ENCODE data around the gene SLC6A12.
A peak's percentile ranks its signal among the peaks of the same experiment; 100 is the strongest.

The SLC6A12 gene

DNA sequence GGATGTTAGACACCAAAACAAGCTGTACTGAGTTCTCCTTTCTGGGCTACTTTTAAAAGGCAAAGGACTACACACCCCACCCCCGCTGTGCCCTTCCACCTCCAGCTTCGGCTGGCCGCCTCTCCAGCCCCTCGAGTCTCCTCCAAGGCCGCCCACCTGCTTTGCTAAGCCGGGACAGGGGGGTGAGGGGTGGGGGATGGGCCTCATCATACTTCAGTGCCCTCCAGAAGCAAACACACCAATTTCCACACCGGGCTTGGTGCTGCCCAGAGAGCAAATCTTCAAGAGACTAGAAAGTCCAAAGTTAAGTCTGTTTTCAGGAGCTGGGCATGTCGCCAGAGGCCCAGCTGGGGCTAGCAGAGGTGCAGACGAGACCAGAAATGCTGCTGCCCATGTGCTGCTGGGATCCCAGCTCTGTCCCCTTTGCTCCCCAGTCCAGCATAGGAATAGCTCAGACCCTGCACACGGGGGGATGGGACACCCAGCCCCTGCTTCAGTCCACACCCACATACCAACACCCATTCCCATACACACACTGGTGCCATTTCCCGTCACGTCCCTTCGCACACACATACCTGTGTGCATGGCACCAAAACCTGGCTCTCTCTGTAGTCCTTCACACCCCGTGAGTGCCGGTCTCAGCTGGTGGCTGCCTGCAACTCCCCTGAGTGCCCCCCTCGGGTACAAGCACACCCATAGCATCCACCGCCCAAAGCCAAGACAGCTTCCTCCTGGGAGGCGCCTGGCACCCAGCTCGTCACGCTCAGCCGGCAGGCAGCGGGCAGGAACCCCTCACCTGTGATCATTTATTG is 1.0 kb downstream of the SLC6A12 start:
- H3K27ac ChIP-seq (ENCODE audit: extremely low read depth, low read depth, low read length), result no peak overlapping the region
- no peaks in the 10 kb centered on the region for H3K36me3 ChIP-seq (ENCODE audit: control insufficient read depth in 2 of 2, insufficient read depth in 1 of 2, low read length in 2 of 2)
- TF ChIP-seq ZFHX2 (tag by site-specific recombination; conservative IDR thresholded peaks at IDR 0.05), result peak; percentile 75
- TF ChIP-seq, protein P1, sequence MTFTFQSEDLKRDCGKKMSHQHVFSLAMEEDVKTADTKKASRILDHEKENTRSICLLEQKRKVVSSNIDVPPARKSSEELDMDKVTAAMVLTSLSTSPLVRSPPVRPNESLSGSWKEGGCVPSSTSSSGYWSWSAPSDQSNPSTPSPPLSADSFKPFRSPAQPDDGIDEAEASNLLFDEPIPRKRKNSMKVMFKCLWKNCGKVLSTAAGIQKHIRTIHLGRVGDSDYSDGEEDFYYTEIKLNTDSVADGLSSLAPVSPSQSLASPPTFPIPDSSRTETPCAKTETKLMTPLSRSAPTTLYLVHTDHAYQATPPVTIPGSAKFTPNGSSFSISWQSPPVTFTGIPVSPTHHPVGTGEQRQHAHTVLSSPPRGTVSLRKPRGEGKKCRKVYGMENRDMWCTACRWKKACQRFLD (tag by site-specific recombination; IDR thresholded peaks at IDR 0.05), result no peak
- peak; percentile 22; the same call in 1 of the 2 replicates for TF ChIP-seq GLIS2 (tag by site-specific recombination; IDR thresholded peaks at IDR 0.05)
- TF ChIP-seq EGR2 (tag by site-specific recombination; IDR thresholded peaks at IDR 0.05; ENCODE audit: low read depth), result peak; percentile 74
- no peak for TF ChIP-seq SALL2 (tag by site-specific recombination; IDR thresholded peaks at IDR 0.05; ENCODE audit: borderline replicate concordance)
- TF ChIP-seq ZNF10 (tag by site-specific recombination; IDR thresholded peaks at IDR 0.05), result no peak
- TF ChIP-seq, protein P2, sequence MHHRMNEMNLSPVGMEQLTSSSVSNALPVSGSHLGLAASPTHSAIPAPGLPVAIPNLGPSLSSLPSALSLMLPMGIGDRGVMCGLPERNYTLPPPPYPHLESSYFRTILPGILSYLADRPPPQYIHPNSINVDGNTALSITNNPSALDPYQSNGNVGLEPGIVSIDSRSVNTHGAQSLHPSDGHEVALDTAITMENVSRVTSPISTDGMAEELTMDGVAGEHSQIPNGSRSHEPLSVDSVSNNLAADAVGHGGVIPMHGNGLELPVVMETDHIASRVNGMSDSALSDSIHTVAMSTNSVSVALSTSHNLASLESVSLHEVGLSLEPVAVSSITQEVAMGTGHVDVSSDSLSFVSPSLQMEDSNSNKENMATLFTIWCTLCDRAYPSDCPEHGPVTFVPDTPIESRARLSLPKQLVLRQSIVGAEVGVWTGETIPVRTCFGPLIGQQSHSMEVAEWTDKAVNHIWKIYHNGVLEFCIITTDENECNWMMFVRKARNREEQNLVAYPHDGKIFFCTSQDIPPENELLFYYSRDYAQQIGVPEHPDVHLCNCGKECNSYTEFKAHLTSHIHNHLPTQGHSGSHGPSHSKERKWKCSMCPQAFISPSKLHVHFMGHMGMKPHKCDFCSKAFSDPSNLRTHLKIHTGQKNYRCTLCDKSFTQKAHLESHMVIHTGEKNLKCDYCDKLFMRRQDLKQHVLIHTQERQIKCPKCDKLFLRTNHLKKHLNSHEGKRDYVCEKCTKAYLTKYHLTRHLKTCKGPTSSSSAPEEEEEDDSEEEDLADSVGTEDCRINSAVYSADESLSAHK (tag by site-specific recombination; IDR thresholded peaks at IDR 0.05), result no peak
- TF ChIP-seq ZNF121 (tag by site-specific recombination; IDR thresholded peaks at IDR 0.05), result no peak
- CTCF ChIA-PET, result interaction anchor here (0.6 to 2.3 kb wide), 4 partner anchors 8 to 185 kb away, joined by 3 to 17 read pairs (median 3); no protein-coding TSS in a partner anchor
- no peak overlapping the region for H3K4me3 ChIP-seq (ENCODE audit: low read depth, low read length)
- no peaks in the 10 kb centered on the region for H3K9me3 ChIP-seq (ENCODE audit: control insufficient read depth, insufficient read depth, low read depth, low read length)
- no peaks in the 10 kb centered on the region for H3K4me1 ChIP-seq (ENCODE audit: control insufficient read depth, insufficient read depth, low read length)
- POLR2A ChIA-PET, result no interaction called here

DNA sequence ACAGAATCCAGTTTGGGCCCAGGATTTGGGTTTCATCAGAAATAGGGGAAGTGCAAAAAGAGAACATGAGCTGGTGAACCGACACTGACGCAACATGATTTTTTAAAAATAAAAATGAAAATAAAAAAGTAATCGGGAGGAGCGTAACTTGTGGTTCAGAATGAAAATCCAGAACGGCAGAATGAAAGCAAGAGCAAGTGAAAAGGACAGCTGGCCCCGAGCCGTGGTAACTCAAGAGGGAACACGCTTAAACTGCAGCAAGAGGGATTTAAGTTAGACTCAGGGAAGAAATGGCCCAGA is 1.6 kb downstream of the SLC6A12 start:
- POLR2A ChIA-PET, result no interaction called here
- no peaks in the 10 kb centered on the region for H3K4me1 ChIP-seq (ENCODE audit: control insufficient read depth, insufficient read depth, low read length)
- no peak overlapping the region for H3K4me3 ChIP-seq (ENCODE audit: low read depth, low read length)
- no peaks in the 10 kb centered on the region for H3K36me3 ChIP-seq (ENCODE audit: control insufficient read depth in 2 of 2, insufficient read depth in 1 of 2, low read length in 2 of 2)
- H3K9me3 ChIP-seq (ENCODE audit: control insufficient read depth, insufficient read depth, low read depth, low read length), result no peaks in the 10 kb centered on the region
- H3K27ac ChIP-seq (ENCODE audit: extremely low read depth, low read depth, low read length), result no peak overlapping the region
- CTCF ChIA-PET, result interaction anchor here (0.6 to 2.3 kb wide), 3 partner anchors 9 to 186 kb away, joined by 3 to 17 read pairs (median 3); no protein-coding TSS in a partner anchor
- TF ChIP-seq ZBTB20 (tag by site-specific recombination; IDR thresholded peaks at IDR 0.05), result no peak
- no peak for TF ChIP-seq HOXC10 (CRISPR knock-in tag; IDR thresholded peaks at IDR 0.05)
- TF ChIP-seq MYNN (tag by site-specific recombination; IDR thresholded peaks at IDR 0.05; ENCODE audit: borderline replicate concordance), result no peak
- no peak for TF ChIP-seq GFI1B (tag by site-specific recombination; IDR thresholded peaks at IDR 0.05)
- TF ChIP-seq ZFHX2 (tag by site-specific recombination; conservative IDR thresholded peaks at IDR 0.05), result no peak
- TF ChIP-seq REPIN1 (tag by site-specific recombination; IDR thresholded peaks at IDR 0.05; ENCODE audit: low read depth), result no peak
- TF ChIP-seq, protein P3, sequence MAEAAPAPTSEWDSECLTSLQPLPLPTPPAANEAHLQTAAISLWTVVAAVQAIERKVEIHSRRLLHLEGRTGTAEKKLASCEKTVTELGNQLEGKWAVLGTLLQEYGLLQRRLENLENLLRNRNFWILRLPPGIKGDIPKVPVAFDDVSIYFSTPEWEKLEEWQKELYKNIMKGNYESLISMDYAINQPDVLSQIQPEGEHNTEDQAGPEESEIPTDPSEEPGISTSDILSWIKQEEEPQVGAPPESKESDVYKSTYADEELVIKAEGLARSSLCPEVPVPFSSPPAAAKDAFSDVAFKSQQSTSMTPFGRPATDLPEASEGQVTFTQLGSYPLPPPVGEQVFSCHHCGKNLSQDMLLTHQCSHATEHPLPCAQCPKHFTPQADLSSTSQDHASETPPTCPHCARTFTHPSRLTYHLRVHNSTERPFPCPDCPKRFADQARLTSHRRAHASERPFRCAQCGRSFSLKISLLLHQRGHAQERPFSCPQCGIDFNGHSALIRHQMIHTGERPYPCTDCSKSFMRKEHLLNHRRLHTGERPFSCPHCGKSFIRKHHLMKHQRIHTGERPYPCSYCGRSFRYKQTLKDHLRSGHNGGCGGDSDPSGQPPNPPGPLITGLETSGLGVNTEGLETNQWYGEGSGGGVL (tag by site-specific recombination; IDR thresholded peaks at IDR 0.05), result no peak
- no peak for TF ChIP-seq ZNF416 (tag by site-specific recombination; IDR thresholded peaks at IDR 0.05)
- no peak for TF ChIP-seq ZNF785 (tag by site-specific recombination; IDR thresholded peaks at IDR 0.05)
- TF ChIP-seq, protein P4, sequence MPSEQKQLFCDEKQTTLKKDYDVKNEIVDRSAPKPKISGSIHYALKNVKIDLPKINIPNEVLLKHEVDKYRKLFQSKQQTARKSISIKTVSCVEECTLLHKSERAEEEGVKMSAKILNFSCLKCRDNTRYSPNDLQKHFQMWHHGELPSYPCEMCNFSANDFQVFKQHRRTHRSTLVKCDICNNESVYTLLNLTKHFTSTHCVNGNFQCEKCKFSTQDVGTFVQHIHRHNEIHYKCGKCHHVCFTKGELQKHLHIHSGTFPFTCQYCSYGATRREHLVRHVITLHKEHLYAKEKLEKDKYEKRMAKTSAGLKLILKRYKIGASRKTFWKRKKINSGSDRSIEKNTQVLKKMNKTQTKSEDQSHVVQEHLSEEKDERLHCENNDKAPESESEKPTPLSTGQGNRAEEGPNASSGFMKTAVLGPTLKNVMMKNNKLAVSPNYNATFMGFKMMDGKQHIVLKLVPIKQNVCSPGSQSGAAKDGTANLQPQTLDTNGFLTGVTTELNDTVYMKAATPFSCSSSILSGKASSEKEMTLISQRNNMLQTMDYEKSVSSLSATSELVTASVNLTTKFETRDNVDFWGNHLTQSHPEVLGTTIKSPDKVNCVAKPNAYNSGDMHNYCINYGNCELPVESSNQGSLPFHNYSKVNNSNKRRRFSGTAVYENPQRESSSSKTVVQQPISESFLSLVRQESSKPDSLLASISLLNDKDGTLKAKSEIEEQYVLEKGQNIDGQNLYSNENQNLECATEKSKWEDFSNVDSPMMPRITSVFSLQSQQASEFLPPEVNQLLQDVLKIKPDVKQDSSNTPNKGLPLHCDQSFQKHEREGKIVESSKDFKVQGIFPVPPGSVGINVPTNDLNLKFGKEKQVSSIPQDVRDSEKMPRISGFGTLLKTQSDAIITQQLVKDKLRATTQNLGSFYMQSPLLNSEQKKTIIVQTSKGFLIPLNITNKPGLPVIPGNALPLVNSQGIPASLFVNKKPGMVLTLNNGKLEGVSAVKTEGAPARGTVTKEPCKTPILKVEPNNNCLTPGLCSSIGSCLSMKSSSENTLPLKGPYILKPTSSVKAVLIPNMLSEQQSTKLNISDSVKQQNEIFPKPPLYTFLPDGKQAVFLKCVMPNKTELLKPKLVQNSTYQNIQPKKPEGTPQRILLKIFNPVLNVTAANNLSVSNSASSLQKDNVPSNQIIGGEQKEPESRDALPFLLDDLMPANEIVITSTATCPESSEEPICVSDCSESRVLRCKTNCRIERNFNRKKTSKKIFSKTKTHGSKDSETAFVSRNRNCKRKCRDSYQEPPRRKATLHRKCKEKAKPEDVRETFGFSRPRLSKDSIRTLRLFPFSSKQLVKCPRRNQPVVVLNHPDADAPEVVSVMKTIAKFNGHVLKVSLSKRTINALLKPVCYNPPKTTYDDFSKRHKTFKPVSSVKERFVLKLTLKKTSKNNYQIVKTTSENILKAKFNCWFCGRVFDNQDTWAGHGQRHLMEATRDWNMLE (tag by site-specific recombination; conservative IDR thresholded peaks at IDR 0.05; ENCODE audit: low read depth), result no peak
- TF ChIP-seq ZFP41 (tag by site-specific recombination; IDR thresholded peaks at IDR 0.05; ENCODE audit: borderline replicate concordance), result no peak
- TF ChIP-seq SP2 (tag by site-specific recombination; IDR thresholded peaks at IDR 0.05), result no peak
- no peak for TF ChIP-seq SCRT1 (tag by site-specific recombination; IDR thresholded peaks at IDR 0.05; ENCODE audit: borderline replicate concordance)
- TF ChIP-seq ZNF157 (tag by site-specific recombination; IDR thresholded peaks at IDR 0.05), result no peak
- TF ChIP-seq ZNF843 (tag by site-specific recombination; IDR thresholded peaks at IDR 0.05), result no peak
- TF ChIP-seq BCL11A (tag by site-specific recombination; IDR thresholded peaks at IDR 0.05; ENCODE audit: low read depth), result no peak
- no peak for TF ChIP-seq FEZF1 (tag by site-specific recombination; IDR thresholded peaks at IDR 0.05)
